Activated naive CD8-positive, alpha-beta T cell treated with anti-CD3 and anti-CD28 coated beads for 36 hours (primary cell): ENCODE data around the gene PLBD1. TPM values are rescaled to one million over a fixed set of nuclear protein-coding genes. Genes with fewer than 3 reads are reported as not detected.

Experiments used
- DNase-seq: peaks from one replicate; pipeline ENCODE4 v3.0.0; 2021
- H3K27ac Mint-ChIP-seq: one replicate; pipeline ENCODE4 v1.8.0; 2022; ENCODE audit warnings: mild to moderate bottlenecking, moderate library complexity, mixed read lengths
- H3K27me3 Mint-ChIP-seq: one replicate; pipeline ENCODE4 v1.8.0; 2022; ENCODE audit warnings: mild to moderate bottlenecking, mixed read lengths
- H3K36me3 Mint-ChIP-seq: one replicate; pipeline ENCODE4 v1.8.0; 2021; ENCODE audit warnings: mild to moderate bottlenecking, mixed read lengths
- H3K4me1 Mint-ChIP-seq: one replicate; pipeline ENCODE4 v1.8.0; 2021; ENCODE audit warnings: mixed read lengths
- H3K4me3 Mint-ChIP-seq: one replicate; pipeline ENCODE4 v1.8.0; 2022; ENCODE audit warnings: mild to moderate bottlenecking, moderate library complexity, mixed read lengths
- H3K9me3 Mint-ChIP-seq: one replicate; pipeline ENCODE4 v1.8.0; 2022; ENCODE audit warnings: mixed read lengths
- total RNA-seq, 2 experiments: library from RNA; stranded (reverse); gene quantifications; one replicate each; pipeline ENCODE4 v1.2.3, GENCODE V29; 2021

The PLBD1 gene
- total RNA-seq, 2 experiments from 2014 or later, result 0.32 TPM; not detected in 1

DNA sequence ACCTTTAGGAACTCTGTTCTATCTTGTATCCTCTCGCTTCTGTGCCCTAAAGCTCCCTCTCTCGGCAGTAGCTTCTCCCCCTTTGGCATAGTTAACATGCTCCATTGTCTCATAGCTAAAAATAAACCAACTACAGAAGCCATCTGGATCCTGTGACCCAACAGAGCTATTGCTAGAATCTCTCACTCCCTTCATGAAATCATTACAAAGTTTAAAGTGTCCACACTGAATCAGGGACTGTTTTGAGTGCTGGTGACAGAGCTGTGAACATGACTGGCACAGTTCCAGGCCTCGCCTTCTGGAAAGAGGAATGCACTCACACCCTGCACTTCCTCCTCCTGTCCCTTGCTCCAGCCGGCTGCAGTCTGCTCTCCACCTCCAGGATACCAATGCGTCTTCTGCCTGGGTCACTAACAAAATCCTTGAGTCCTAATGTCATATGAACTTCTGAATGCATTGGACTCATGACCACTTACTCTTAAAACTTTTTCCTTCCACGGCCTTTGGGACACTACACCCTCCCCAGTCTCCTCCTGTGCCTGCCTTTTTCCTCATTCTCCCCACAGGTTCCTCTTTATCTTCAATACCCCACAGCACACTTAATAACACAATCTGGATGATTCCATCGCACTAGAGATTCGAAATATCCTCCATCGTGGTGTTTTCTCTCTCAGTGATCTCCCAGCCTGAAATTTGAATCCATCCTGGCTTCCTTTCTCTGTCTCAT, 13.2 kb downstream of the PLBD1 start:
- peaks cover 3% of the 10 kb centered on the region for H3K4me1 Mint-ChIP-seq
- no peak for DNase-seq
- H3K4me3 Mint-ChIP-seq, result no peak overlapping the region
- H3K27ac Mint-ChIP-seq, result no peak overlapping the region
- H3K27me3 Mint-ChIP-seq, result no peaks in the 10 kb centered on the region
- no peaks in the 10 kb centered on the region for H3K36me3 Mint-ChIP-seq
- H3K9me3 Mint-ChIP-seq, result peaks cover 2% of the 10 kb centered on the region

DNA sequence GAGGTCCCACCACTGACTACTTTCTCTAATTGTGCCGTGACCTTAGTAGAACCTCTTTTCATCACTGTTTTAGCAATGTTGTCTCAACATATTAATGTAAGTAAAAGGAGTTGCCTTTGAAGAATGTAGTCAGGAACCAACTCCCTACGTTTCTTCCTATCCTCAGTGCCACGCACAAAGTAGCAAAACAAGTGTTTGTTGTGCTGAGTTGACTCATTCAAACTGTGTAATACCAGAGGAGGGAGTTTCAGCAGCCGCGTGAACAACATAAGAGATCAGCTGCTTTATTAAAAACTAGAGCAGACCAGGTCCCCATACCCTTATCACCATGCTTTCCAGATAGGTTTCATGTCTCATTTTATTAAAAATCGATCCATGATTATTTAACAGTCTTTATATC, 19.1 kb downstream of the PLBD1 start:
- no peaks in the 10 kb centered on the region for H3K4me1 Mint-ChIP-seq
- peaks cover 9% of the 10 kb centered on the region for H3K27me3 Mint-ChIP-seq
- H3K36me3 Mint-ChIP-seq, result no peaks in the 10 kb centered on the region
- no peak for DNase-seq
- H3K27ac Mint-ChIP-seq, result no peak overlapping the region
- peaks cover 2% of the 10 kb centered on the region for H3K9me3 Mint-ChIP-seq
- H3K4me3 Mint-ChIP-seq, result no peak overlapping the region

DNA sequence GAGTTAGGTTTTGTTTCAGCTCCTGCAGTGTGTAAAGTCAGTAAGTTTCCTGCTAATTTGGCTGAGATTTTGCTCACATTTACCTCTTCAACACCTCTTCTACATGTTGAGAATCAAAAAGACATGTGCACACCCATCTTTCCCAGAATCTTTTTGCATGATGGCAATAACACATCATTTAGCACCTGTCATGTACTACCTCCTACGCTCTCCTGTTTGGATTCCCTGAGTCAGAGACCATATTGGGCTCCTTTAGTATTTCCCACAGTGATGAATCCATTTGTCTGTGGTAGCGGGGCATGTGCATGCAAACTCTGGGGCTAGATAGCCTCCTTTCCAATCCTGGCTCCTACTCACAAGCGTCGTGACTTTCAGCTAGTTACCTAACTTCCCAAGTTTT, 20.1 kb downstream of the PLBD1 start:
- Mint-ChIP-seq H3K36me3 (no peaks in the 10 kb centered on the region), H3K4me3 (no peak overlapping the region), H3K4me1 (no peaks in the 10 kb centered on the region)

DNA sequence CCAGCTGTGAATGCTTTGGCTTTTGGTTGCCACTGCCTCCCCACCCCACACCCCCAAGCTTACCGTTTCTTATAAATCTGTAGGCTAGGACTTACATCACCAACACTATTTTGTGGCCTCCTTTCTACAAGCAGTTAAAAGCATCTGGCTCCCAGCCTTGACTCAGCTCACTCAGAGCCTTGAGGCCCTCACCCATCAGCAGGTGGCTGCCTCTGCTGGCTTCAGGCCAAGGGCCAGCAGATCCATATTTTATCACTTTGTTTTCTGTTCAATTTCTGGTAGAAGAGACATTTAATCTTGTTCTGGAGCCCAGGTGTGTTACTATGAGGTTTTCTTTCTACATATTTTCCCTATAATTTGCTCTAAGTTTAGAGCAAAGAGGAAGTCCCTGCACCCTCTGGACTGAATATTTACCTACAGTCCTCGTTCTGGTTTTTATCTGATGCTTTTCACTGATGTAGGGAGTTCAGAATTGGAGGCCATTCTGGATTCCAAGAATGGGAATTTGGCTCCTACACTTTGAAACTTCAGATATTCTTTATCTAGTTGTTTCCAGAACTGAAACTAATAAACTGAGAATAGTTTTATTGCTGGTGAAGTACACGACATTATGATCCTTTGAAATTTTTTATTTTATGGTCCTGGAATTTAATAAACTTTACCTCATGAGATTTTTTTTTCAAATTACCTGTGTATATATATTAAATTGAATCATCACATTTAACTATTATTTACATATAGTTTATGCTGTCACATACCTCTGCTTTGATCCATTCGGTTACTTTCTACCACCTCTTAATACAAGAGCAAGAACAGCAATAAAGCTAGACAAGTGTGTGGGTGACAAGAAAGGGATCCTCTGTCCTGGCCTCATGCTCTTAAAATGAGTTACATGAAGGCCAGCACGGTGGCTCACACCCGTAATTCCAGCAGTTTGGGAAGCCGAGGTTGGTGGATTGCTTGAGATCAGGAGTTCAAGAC, 22.2 kb downstream of the PLBD1 start:
- peaks cover 4% of the 10 kb centered on the region for H3K4me1 Mint-ChIP-seq
- H3K27me3 Mint-ChIP-seq, result peaks cover 9% of the 10 kb centered on the region
- no peaks in the 10 kb centered on the region for H3K9me3 Mint-ChIP-seq
- no peak for DNase-seq
- H3K4me3 Mint-ChIP-seq, result no peak overlapping the region
- H3K27ac Mint-ChIP-seq, result no peak overlapping the region
- H3K36me3 Mint-ChIP-seq, result no peaks in the 10 kb centered on the region

More for the DNA sequence above, 20.1 kb downstream of the PLBD1 start:
- H3K9me3 Mint-ChIP-seq, result peaks cover 2% of the 10 kb centered on the region
- no peak for DNase-seq
- no peak overlapping the region for H3K27ac Mint-ChIP-seq
- peaks cover 9% of the 10 kb centered on the region for H3K27me3 Mint-ChIP-seq

DNA sequence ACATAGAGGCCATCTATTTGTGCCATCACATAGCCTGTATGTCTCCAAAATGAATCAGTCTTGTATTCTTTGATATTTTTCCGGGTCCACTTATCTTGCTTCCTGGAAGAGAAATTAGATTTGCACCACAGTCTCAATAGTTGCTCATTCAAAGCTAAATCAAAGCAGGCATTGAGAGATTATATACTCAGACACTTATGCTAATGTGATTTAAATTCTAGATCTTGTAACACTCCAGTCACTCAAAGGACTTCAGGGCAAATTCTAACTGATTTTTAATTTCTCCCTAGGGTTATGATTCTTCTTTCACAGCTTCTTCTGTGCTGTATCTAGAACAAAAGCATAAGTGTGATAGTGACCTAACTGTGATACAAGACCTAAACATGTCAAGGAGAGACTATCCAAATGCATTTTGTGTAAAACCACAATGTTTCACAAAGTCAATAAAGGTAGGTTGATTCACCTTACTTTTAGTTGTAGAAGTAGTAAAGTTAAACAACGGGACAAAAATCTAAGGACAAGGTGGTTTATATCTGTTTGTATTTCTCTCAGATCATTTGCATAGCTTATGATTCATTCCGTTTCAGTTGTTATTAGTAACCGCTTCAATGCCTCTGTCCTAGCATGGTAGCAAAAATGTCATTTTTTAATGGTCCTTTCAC, 26.8 kb downstream of the PLBD1 start:
- no peak overlapping the region for H3K27ac Mint-ChIP-seq
- no peaks in the 10 kb centered on the region for H3K36me3 Mint-ChIP-seq
- H3K4me1 Mint-ChIP-seq, result peaks cover 4% of the 10 kb centered on the region
- no peaks in the 10 kb centered on the region for H3K9me3 Mint-ChIP-seq
- no peak for DNase-seq
- H3K27me3 Mint-ChIP-seq, result peaks cover 3% of the 10 kb centered on the region
- H3K4me3 Mint-ChIP-seq, result no peak overlapping the region

DNA sequence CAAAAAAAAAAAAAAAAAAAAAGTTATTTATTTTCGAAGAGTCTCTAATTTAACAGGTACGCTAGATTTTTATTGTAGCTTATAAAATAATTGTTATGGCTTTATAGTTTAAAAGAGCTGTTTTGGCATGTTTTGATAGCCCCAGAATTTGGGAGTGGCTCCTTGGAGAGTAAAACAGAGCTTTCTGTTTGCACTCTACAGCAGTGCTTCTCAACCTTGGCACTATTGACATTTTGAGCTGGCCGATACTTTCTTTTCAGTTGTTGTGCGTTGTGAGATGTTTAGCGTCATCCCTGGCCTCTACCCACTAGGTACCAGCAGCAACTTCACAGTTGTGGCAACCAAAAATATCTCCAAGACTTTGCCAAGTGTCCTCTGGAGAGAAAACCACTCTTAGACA, 30.6 kb downstream of the PLBD1 start:
- Mint-ChIP-seq H3K4me1 (peaks cover 4% of the 10 kb centered on the region), H3K9me3 (no peaks in the 10 kb centered on the region), H3K27ac (no peak overlapping the region), H3K36me3 (no peaks in the 10 kb centered on the region), H3K4me3 (no peak overlapping the region), H3K27me3 (no peaks in the 10 kb centered on the region)
- DNase-seq, result no peak

DNA sequence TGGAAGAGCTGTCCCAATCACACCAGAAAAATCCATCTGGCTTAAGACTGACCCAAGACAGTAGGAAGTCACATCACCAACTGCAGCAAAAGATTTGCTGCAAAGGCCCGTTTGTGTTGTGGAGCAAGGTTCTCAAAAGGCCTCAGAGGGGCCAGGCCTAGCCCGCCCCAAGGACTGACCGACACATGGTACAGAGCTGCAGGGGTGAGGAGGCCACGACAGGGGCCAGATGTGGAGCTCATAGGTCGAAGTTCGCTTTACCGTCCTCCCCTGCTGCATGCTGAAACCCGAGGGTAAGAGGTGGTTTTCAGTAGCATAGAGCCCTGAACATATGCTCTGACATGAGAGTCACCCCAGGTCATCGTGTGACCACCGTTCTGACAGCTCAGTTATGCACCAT, 35.5 kb downstream of the PLBD1 start:
- no peak overlapping the region for H3K27ac Mint-ChIP-seq
- no peaks in the 10 kb centered on the region for H3K9me3 Mint-ChIP-seq
- no peaks in the 10 kb centered on the region for H3K4me1 Mint-ChIP-seq
- H3K27me3 Mint-ChIP-seq, result no peaks in the 10 kb centered on the region
- no peak overlapping the region for H3K4me3 Mint-ChIP-seq
- no peak for DNase-seq
- no peaks in the 10 kb centered on the region for H3K36me3 Mint-ChIP-seq

DNA sequence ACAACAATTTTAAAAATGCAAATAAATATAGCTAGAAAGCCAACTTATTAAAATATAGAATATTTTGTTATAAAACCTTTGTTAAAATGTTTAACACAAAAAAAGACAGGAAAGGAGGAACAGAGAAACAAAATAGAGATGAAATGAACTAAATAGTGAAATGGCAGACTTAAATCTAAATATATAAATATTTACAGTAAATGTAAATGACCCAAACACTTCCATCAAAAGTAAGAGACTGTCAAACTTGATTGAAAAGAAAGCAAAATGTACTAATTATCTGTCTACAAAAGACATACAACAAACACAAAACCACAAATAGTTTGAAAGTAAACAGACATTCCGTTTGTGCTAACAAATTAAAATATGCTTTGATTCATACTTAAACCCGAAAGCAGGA, 41.7 kb downstream of the PLBD1 start:
- Mint-ChIP-seq H3K27me3 (no peaks in the 10 kb centered on the region), H3K4me3 (no peak overlapping the region), H3K27ac (no peak overlapping the region), H3K4me1 (no peaks in the 10 kb centered on the region), H3K36me3 (peaks cover 17% of the 10 kb centered on the region), H3K9me3 (peaks cover 33% of the 10 kb centered on the region)
- DNase-seq, result no peak

DNA sequence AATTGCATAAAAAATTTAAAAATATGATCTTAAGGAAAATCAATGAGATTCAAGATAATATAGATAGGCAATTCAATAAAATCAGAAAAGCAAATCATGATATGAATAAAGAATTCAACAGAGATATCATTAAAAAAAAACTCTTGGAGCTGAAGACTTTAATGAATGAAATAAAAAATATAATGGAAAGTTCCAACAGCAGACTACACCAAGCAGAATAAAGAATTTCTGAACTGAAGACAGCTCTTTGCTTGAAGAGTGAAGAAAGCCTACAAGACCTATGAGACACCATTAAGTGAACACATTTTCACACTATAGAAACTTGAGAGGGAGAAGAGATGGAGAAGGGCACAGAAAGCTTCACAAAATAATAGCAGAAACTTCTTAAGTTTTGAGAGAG, 45.9 kb downstream of the PLBD1 start:
- H3K4me1 Mint-ChIP-seq, result no peaks in the 10 kb centered on the region
- H3K4me3 Mint-ChIP-seq, result no peak overlapping the region
- peaks cover 18% of the 10 kb centered on the region for H3K36me3 Mint-ChIP-seq
- peaks cover 3% of the 10 kb centered on the region for H3K27me3 Mint-ChIP-seq
- H3K27ac Mint-ChIP-seq, result no peak overlapping the region
- H3K9me3 Mint-ChIP-seq, result peaks cover 35% of the 10 kb centered on the region
- no peak for DNase-seq

DNA sequence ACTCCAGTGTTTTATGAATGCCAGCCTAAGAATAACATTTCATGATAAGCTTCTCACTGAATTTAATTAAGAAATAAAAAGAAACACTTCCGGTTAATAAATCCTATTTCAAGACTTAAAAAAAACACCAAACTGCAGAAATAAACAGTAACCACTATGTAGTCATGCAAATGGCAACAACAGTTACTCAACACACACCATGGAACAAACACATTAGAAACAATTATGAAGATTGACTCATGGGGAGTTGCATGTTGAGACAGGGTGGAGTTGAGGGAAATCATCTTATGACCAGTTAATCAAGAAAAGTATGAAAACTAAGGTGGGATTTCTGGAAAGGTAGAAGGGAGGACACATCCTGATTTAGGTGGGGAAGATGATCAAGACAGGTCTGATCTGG, 52.7 kb downstream of the PLBD1 start:
- H3K36me3 Mint-ChIP-seq, result peaks cover 1% of the 10 kb centered on the region
- no peak overlapping the region for H3K4me3 Mint-ChIP-seq
- no peak overlapping the region for H3K27ac Mint-ChIP-seq
- H3K27me3 Mint-ChIP-seq, result peaks cover 9% of the 10 kb centered on the region
- no peaks in the 10 kb centered on the region for H3K4me1 Mint-ChIP-seq
- peaks cover 2% of the 10 kb centered on the region for H3K9me3 Mint-ChIP-seq
- no peak for DNase-seq

DNA sequence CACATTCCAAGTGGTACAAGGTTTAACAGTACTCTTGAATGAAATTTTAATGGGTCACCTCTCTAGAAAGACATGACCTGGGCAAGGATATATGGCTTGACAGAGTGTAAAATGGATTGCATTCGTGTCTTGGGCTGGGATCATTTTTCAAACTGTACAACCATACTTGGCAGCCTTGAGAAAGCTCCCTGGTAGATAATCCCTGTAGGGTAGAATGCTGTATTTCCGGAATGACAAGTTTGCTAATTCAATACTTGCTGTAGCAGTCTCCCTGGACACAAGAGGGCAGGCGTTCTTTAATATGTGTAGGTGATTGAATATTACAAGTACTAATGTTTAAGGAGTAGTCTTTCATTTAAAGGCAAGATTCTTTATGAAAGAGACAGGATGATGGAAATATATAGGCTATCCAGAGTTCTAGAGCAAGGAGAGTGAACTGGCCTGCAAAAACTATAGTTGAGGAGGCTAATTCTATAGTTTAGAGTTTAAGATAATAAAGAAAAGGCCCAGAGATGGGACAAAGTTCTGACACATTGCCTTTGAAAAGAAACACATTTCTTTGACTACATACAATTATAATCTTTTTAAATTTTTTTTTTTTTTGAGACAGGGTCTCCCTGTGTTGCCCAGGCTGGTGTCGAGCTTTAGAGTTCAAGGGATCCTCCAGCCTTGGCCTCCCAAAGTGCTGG, 53.4 kb downstream of the PLBD1 start:
- Mint-ChIP-seq H3K9me3 (no peaks in the 10 kb centered on the region), H3K4me3 (no peak overlapping the region), H3K27ac (no peak overlapping the region), H3K36me3 (peaks cover 1% of the 10 kb centered on the region), H3K27me3 (peaks cover 9% of the 10 kb centered on the region), H3K4me1 (no peaks in the 10 kb centered on the region)
- DNase-seq, result no peak

DNA sequence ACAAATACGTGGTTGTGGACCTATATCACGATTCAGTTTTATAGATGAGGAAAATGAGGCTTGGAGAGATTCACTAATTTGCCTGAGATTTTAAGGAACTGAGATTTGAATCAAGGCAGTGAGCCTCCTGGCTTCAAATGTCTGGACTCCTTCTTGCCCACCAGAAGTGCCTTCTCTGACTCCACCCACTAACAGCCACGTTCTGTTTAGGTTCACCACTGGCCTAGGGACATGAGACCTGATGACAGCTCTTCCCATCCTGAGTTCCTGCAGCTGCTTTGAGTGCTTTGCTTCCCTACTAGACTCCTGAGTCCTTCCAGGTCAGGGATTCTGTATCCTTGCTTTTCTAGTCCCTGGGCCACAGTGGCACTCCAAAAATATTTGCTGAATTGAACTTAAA, 57.1 kb downstream of the PLBD1 start:
- peaks cover 5% of the 10 kb centered on the region for H3K27me3 Mint-ChIP-seq
- no peaks in the 10 kb centered on the region for H3K9me3 Mint-ChIP-seq
- H3K4me1 Mint-ChIP-seq, result no peaks in the 10 kb centered on the region
- peaks cover 4% of the 10 kb centered on the region for H3K36me3 Mint-ChIP-seq
- no peak overlapping the region for H3K27ac Mint-ChIP-seq
- H3K4me3 Mint-ChIP-seq, result no peak overlapping the region
- no peak for DNase-seq

DNA sequence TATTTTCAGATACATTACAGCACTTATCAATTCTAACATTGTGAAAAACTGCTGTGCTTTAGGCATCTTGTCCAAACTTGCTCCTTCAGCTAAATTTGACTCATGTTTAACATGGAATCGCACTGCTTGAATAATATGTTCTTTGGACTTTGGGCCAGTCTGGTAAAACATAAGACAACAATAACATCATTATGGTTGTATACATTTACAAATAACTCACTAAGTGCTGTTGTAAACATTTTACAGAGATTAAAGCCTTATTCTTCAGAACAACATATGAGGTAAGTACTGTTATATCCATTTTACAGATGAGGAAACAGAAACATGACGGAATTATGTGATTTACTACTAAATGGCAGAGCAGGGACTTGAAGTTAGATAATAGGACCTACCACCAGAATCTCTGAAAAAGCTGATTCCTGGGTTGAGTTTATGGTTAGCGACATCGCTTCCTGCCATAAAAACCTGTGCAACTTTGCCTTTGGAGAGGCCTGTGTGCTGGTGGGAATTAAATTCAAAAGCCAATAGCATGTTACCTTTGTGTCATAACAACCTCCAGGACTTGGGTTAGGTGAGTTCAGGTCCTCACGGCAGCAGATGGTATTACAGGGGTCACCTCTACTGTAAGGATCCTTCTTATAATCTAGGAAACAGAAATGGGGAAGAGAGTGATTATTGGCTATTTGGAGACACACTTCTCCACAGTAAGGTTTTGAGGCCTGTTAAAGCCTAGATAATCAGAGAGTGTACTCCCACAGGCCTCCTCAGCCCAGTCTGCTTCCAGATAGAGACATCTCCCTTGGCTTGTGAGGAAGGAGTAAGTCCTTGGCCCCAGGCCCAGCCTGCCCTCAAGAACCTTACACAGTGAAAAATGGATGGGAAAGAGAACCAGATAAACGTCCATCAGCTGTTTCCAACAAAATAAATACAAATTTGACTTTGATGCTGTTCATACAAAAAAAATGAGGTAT, 61.8 kb downstream of the PLBD1 start:
- Mint-ChIP-seq H3K4me1 (no peaks in the 10 kb centered on the region), H3K27me3 (no peaks in the 10 kb centered on the region), H3K36me3 (peaks cover 20% of the 10 kb centered on the region), H3K9me3 (no peaks in the 10 kb centered on the region), H3K27ac (no peak overlapping the region), H3K4me3 (no peak overlapping the region)
- DNase-seq, result no peak

DNA sequence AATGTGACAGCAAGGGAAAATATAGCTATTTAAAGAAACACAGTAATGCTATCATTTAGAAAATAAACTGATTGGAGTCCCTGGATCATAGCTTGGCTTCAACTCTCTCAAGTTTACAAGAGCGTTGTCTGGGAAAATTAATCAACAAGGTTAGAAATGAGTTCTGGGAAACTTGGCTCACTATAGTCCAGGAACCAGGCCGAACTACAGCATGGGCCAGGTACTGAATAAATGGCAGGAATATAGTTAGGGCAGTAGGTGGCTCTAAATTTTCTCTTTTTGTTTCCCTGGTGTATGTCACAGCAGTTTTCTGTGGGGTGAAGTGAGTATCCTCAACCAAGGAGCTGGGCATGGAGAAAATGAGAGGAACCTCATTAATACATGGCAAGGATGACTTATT, 72.4 kb downstream of the PLBD1 start:
- Mint-ChIP-seq H3K36me3 (peaks cover 66% of the 10 kb centered on the region), H3K9me3 (no peaks in the 10 kb centered on the region), H3K4me1 (peaks cover 9% of the 10 kb centered on the region), H3K27me3 (no peaks in the 10 kb centered on the region), H3K4me3 (no peak overlapping the region), H3K27ac (no peak overlapping the region)
- no peak for DNase-seq
